ENCODE results near the gene VWCE.
A peak's percentile ranks its signal among the peaks of the same experiment; 100 is the strongest.

The VWCE gene

DNA sequence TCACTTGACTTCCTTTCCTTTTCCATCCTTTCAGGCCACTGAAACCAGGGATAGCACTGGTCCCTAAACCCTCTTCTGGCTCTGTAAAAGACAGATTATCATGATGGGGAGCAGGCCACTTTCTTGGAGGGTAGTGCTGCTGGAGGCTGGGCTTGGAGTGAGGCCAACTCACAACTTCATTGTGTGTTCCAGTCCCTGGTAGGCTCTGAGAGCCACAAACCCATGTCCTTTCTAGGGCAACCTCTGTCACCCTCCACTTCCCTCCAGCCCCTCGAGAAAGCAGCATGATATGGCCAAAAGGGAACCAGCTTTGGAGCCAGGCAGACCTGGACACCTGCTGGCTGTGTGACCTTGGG lies 40.2 kb upstream of the VWCE start:
- peaks cover 48% of the 10 kb centered on the region for H3K4me1 ChIP-seq (ENCODE audit: control insufficient read depth, low read length)
- TF ChIP-seq CTCF (IDR thresholded peaks at IDR 0.05; ENCODE audit: low read depth, low read length, poor library complexity, severe bottlenecking) (no peak), EZH2phosphoT487 (IDR thresholded peaks at IDR 0.05; ENCODE audit: borderline replicate concordance, low read length) (no peak)
- 0 out of 2 replicates have a peak, but pooled peaks cover 4% of the 10 kb centered on the region for H3F3A ChIP-seq (ENCODE audit: control insufficient read depth, insufficient read depth)
- no peaks in the 10 kb centered on the region for H3K9me2 ChIP-seq (replicated peaks; ENCODE audit: control insufficient read depth, low read length)
- H3K27me3 ChIP-seq (ENCODE audit: control insufficient read depth, low read length), result no peaks in the 10 kb centered on the region
- H3K4me2 ChIP-seq (ENCODE audit: low read length), result peak overlapping the region; percentile 91
- H3K4me3 ChIP-seq (ENCODE audit: low read length), result no peak overlapping the region
- H3K36me3 ChIP-seq (ENCODE audit: control insufficient read depth, low read length), result peaks cover 27% of the 10 kb centered on the region
- no peaks in the 10 kb centered on the region for H3K9me3 ChIP-seq (ENCODE audit: control insufficient read depth, insufficient read depth, low read length)
- peaks cover 7% of the 10 kb centered on the region for H4K20me1 ChIP-seq (ENCODE audit: control insufficient read depth, insufficient read depth, low read depth, low read length)
- H3K27ac ChIP-seq (ENCODE audit: low read depth, low read length), result peak overlapping the region; percentile 41; the same call in 1 of the 2 replicates
- H3K79me2 ChIP-seq (ENCODE audit: control insufficient read depth, low read length), result peaks cover 36% of the 10 kb centered on the region

DNA sequence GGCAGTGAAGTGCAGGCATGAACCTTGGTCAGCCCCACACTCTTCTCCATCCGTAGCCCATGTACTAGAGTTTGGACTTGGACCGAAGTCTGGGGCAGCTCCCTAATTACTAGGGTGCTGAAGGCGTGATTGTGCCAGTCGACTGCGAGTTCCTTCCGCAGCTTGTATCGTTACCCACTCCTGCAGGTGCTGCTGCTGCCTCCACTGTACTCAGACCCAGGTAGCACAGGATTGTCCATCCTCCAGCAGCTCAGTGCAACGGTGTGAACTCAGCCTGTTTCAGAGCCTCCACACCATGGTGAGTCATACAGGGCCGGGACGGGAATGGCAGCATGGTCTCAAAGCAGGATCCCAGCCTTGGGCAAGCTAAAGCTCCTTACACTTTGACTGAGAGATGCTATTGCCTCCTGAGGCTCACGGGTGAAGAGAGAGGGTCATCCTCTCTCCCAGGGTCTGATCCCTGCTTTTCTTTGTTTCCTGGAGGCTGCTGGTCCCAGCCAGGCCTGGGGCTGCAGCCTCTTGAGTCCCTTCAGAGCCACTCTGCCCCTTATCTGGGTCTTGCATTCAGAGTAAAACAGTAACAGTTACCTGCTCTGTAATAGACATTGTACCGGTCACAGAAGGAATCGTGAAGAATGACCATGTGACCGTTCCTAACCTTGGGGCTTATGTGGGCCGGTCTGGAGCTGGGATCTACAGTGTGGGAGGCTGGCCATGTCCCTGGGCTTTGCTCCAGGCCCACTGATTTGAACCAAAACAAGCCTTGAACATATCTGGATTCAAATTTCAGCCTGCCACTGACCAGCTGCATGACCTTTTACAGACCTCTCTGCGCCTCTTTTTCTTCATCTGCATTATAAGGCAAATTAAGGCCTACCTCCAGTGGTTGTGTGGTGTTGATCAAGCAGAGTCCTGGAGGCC lies 39.6 kb upstream of the VWCE start:
- H3K27ac ChIP-seq (ENCODE audit: low read depth, low read length), result peak overlapping the region; percentile 41; the same call in 1 of the 2 replicates

DNA sequence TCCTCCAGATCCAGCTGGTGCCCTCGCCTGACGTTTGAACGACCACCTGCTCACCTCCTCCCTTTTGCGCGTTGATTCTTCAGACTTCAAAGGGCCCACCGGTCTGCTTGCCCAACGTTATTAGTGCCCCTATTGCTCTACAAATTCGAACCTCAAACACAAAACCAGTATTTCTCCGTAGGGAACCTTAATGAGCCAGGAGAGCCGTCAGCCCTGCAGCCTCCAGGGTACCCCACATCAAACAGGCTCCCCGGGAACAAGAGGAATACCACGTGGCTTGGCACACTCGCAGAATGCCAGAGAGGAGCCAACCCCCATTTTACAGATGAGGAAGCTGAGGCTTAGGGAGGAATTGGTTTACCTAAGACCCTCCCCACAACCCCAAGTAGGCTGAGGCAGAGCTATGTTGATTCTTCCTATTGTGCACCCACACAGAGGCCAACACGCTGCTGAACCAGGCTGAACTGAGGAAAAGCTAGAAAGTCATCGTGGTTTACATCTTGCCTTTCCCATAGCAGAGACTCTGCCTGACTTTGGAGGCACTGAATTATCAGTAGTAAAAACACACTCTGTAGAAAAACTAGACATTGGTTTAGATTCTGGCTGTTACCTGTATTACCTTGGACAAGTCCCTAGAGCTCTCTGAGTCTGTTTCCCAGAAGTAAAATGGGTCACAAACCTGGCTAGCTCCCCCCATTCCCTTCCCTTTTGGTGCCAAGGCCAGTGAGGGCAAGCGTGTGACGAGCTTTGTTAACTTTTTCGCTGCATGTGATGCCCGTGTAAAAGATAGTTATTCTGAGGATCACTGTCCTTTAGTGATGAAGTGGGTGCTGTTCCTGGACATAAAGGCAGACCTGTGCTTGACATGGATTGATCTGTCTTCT lies 38.7 kb upstream of the VWCE start:
- Histone ChIP-seq H3K4me3 (ENCODE audit: low read length) (peak overlapping the region; percentile 78), H3K79me2 (ENCODE audit: control insufficient read depth, low read length) (peaks cover 51% of the 10 kb centered on the region), H3K4me1 (ENCODE audit: control insufficient read depth, low read length) (peaks cover 48% of the 10 kb centered on the region), H3F3A (ENCODE audit: control insufficient read depth, insufficient read depth) (0 out of 2 replicates have a peak, but pooled peaks cover 4% of the 10 kb centered on the region), H3K27me3 (ENCODE audit: control insufficient read depth, low read length) (no peaks in the 10 kb centered on the region), H3K36me3 (ENCODE audit: control insufficient read depth, low read length) (peaks cover 43% of the 10 kb centered on the region), H3K9me2 (replicated peaks; ENCODE audit: control insufficient read depth, low read length) (no peaks in the 10 kb centered on the region), H3K4me2 (ENCODE audit: low read length) (peak overlapping the region; percentile 91), H4K20me1 (ENCODE audit: control insufficient read depth, insufficient read depth, low read depth, low read length) (peaks cover 15% of the 10 kb centered on the region), H3K9me3 (ENCODE audit: control insufficient read depth, insufficient read depth, low read length) (no peaks in the 10 kb centered on the region), H3K27ac (ENCODE audit: low read depth, low read length) (peak overlapping the region; percentile 74)
- TF ChIP-seq CTCF (IDR thresholded peaks at IDR 0.05; ENCODE audit: low read depth, low read length, poor library complexity, severe bottlenecking), result no peak

More for the DNA sequence above, 39.6 kb upstream of the VWCE start:
- peak overlapping the region; percentile 78 for H3K4me3 ChIP-seq (ENCODE audit: low read length)
- H3K36me3 ChIP-seq (ENCODE audit: control insufficient read depth, low read length), result peaks cover 34% of the 10 kb centered on the region
- peaks cover 42% of the 10 kb centered on the region for H3K79me2 ChIP-seq (ENCODE audit: control insufficient read depth, low read length)
- H3K9me3 ChIP-seq (ENCODE audit: control insufficient read depth, insufficient read depth, low read length), result no peaks in the 10 kb centered on the region
- peaks cover 13% of the 10 kb centered on the region for H4K20me1 ChIP-seq (ENCODE audit: control insufficient read depth, insufficient read depth, low read depth, low read length)
- H3K9me2 ChIP-seq (replicated peaks; ENCODE audit: control insufficient read depth, low read length), result no peaks in the 10 kb centered on the region
- 0 out of 2 replicates have a peak, but pooled peaks cover 4% of the 10 kb centered on the region for H3F3A ChIP-seq (ENCODE audit: control insufficient read depth, insufficient read depth)
- peaks cover 48% of the 10 kb centered on the region for H3K4me1 ChIP-seq (ENCODE audit: control insufficient read depth, low read length)
- TF ChIP-seq CTCF (IDR thresholded peaks at IDR 0.05; ENCODE audit: low read depth, low read length, poor library complexity, severe bottlenecking) (no peak), EZH2phosphoT487 (IDR thresholded peaks at IDR 0.05; ENCODE audit: borderline replicate concordance, low read length) (no peak)
- H3K4me2 ChIP-seq (ENCODE audit: low read length), result peak overlapping the region; percentile 91
- H3K27me3 ChIP-seq (ENCODE audit: control insufficient read depth, low read length), result no peaks in the 10 kb centered on the region
